ENCODE measurements around the gene SORL1. TPM values are rescaled to one million over a fixed set of nuclear protein-coding genes. Genes with fewer than 3 reads are reported as not detected.

Gene SORL1
- total RNA-seq, 1 donor from 2014 or later = 46.0 TPM

DNA sequence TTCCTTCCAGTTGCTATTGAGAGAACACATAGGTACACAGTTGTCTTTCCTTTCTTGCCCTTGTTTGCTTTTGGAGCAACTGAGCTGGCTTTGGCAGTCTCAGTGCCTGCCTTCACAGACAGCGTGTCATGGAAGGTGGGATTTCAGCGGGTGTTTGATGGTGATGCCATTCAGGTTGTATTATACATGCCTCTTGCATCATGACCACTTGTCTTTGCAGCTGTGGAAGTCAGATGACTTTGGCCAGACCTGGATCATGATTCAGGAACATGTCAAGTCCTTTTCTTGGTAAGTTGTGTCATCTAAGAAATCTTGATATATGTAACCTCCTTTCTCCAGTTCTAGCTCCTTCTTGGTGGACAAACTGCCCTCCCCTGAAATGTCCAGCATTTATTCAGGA is 37.7 kb downstream of the SORL1 start:
- peaks cover 3% of the 10 kb centered on the region for H4K20me1 ChIP-seq (ENCODE audit: low read depth)
- H3F3A ChIP-seq (ENCODE audit: low read depth) = peaks cover 14% of the 10 kb centered on the region
- DNase-seq (ENCODE audit: low spot score) = no peak
- no peaks in the 10 kb centered on the region for H3K36me3 ChIP-seq
- TF ChIP-seq EZH2phosphoT487 (IDR thresholded peaks at IDR 0.05) = no peak
- TF ChIP-seq EZH2 (IDR thresholded peaks at IDR 0.05) = no peak
- TF ChIP-seq, protein P1, sequence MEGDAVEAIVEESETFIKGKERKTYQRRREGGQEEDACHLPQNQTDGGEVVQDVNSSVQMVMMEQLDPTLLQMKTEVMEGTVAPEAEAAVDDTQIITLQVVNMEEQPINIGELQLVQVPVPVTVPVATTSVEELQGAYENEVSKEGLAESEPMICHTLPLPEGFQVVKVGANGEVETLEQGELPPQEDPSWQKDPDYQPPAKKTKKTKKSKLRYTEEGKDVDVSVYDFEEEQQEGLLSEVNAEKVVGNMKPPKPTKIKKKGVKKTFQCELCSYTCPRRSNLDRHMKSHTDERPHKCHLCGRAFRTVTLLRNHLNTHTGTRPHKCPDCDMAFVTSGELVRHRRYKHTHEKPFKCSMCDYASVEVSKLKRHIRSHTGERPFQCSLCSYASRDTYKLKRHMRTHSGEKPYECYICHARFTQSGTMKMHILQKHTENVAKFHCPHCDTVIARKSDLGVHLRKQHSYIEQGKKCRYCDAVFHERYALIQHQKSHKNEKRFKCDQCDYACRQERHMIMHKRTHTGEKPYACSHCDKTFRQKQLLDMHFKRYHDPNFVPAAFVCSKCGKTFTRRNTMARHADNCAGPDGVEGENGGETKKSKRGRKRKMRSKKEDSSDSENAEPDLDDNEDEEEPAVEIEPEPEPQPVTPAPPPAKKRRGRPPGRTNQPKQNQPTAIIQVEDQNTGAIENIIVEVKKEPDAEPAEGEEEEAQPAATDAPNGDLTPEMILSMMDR (IDR thresholded peaks at IDR 0.05) = no peak
- H3K9me3 Mint-ChIP-seq = peaks cover 2% of the 10 kb centered on the region
- H3K9ac ChIP-seq = no peak overlapping the region
- H3K27ac Mint-ChIP-seq = no peak overlapping the region
- no peak overlapping the region for H3K4me3 Mint-ChIP-seq
- no peak overlapping the region for H3K4me2 ChIP-seq
- no peak overlapping the region for H3K27ac ChIP-seq
- H3K9me3 ChIP-seq (ENCODE audit: low read depth) = no peaks in the 10 kb centered on the region
- H3K4me3 ChIP-seq = no peak overlapping the region
- H3K4me1 ChIP-seq = peaks cover 21% of the 10 kb centered on the region
- H2AFZ ChIP-seq (replicated peaks) = no peak overlapping the region
- H3K36me3 Mint-ChIP-seq = peaks cover 13% of the 10 kb centered on the region
- H3K27me3 ChIP-seq = no peaks in the 10 kb centered on the region
- H3K27me3 Mint-ChIP-seq (ENCODE audit: insufficient read depth, low read depth) = no peaks in the 10 kb centered on the region
- H3K79me2 ChIP-seq (ENCODE audit: low read depth) = no peaks in the 10 kb centered on the region
- peaks cover 9% of the 10 kb centered on the region for H3K4me1 Mint-ChIP-seq

DNA sequence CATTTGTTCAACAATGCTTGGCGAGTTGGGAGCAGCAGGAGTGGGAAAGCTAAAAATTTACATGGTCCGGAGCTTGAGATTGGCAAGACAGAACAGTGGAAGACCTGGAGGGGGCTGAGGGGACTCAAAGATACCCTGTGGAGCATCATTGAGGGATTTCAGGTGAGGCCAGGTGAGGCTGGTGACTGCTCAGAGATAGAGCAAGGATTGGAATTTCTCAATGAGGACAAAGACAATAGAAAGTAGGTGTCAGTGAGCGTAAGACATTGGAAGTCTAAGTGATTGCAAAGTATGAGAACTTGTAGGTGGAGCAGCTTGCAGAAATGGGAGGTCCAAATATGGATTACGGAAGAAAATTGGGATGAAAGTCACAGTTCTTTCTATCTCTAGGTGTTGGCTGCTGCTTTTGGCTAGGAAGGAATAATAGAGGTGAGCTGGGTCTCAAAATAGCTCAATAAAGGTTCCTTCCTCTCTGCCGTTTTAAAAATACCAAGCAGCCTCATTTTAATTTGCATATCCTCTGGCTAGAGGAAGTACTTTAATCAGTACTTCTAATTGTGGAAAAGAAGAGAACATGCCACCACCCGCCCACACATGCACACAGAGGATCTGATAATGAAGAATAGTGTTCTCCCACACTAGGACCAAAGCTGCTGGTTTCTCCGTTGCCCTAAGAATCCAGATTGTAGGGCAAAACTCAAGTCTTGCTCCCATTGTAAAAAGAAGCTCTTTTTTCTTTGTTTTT is 42.4 kb downstream of the SORL1 start:
- Histone ChIP-seq H3F3A (ENCODE audit: low read depth) (peaks cover 56% of the 10 kb centered on the region), H3K4me1 (peaks cover 40% of the 10 kb centered on the region), H3K4me3 (no peak overlapping the region), H4K20me1 (ENCODE audit: low read depth) (peaks cover 17% of the 10 kb centered on the region), H2AFZ (replicated peaks) (no peak overlapping the region), H3K9ac (no peak overlapping the region), H3K79me2 (ENCODE audit: low read depth) (peaks cover 6% of the 10 kb centered on the region), H3K4me2 (no peak overlapping the region), H3K27ac (no peak overlapping the region), H3K27me3 (no peaks in the 10 kb centered on the region), H3K36me3 (no peaks in the 10 kb centered on the region), H3K9me3 (ENCODE audit: low read depth) (no peaks in the 10 kb centered on the region)
- Mint-ChIP-seq H3K27me3 (ENCODE audit: insufficient read depth, low read depth) (peaks cover 8% of the 10 kb centered on the region), H3K36me3 (peaks cover 16% of the 10 kb centered on the region), H3K4me1 (peaks cover 16% of the 10 kb centered on the region), H3K27ac (no peak overlapping the region), H3K9me3 (peaks cover 2% of the 10 kb centered on the region), H3K4me3 (no peak overlapping the region)
- TF ChIP-seq, protein P1 (IDR thresholded peaks at IDR 0.05) = no peak
- TF ChIP-seq EZH2 (IDR thresholded peaks at IDR 0.05) = no peak
- no peak for DNase-seq (ENCODE audit: low spot score)

DNA sequence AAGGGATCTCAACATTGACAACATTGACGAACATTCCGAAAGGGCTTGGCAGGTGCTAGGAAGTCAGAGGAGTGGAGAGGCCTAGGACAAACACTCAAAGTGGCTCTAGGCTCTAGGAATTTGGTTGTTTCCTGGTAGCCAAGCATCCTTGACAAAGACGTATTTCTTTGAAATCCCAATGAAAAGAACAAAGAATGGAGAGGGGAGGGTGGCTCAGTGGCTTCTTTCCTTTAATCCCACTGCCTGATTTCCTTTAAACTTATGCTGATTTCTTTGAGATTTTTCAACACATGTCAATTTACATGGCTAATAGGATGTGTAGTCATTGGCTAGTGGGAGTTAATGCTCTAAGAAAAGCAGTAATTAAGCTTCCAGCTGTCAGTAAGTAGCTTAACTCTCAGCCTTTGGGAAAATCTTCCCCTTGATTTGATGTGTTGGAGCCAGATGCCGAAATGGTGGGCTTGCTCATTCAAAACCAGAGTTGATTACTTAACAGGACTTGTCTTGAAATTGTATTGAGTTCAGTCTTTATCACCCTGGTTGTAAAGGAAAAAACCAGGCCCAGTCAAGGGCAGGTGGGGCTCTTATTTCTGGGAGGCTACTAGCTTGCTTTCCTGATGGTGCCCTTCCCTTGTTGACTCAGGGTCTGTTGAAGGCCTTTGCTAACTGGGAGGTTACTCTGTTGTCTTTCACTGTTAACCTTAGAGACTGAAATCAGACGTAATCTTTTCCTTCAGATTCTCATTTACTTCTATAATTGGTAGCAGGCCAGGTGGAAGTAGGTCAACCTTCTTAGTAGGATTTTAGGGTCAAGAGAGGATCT is 45.3 kb downstream of the SORL1 start:
- Mint-ChIP-seq H3K4me3 (no peak overlapping the region), H3K27ac (peak overlapping the region; percentile 10), H3K4me1 (peaks cover 16% of the 10 kb centered on the region), H3K9me3 (peaks cover 4% of the 10 kb centered on the region), H3K27me3 (ENCODE audit: insufficient read depth, low read depth) (peaks cover 8% of the 10 kb centered on the region), H3K36me3 (peaks cover 18% of the 10 kb centered on the region)
- Histone ChIP-seq H3K9ac (no peak overlapping the region), H4K20me1 (ENCODE audit: low read depth) (peaks cover 17% of the 10 kb centered on the region), H3K27me3 (no peaks in the 10 kb centered on the region), H3K4me2 (peak overlapping the region; percentile 68), H3K36me3 (no peaks in the 10 kb centered on the region), H3K4me1 (peaks cover 44% of the 10 kb centered on the region), H3K79me2 (ENCODE audit: low read depth) (peaks cover 6% of the 10 kb centered on the region), H3F3A (ENCODE audit: low read depth) (peaks cover 57% of the 10 kb centered on the region), H3K27ac (peak overlapping the region; percentile 93), H3K4me3 (peak overlapping the region; percentile 14), H3K9me3 (ENCODE audit: low read depth) (no peaks in the 10 kb centered on the region), H2AFZ (replicated peaks) (no peak overlapping the region)
- peak; percentile 30 for TF ChIP-seq EZH2 (IDR thresholded peaks at IDR 0.05)
- TF ChIP-seq EZH2phosphoT487 (IDR thresholded peaks at IDR 0.05) = peak; percentile 86
- TF ChIP-seq, protein P1 (IDR thresholded peaks at IDR 0.05) = no peak
- peak; percentile 89 for DNase-seq (ENCODE audit: low spot score)
